Measurements from ENCODE around the gene MAPK10. TPM values are rescaled to one million over a fixed set of nuclear protein-coding genes. Genes with fewer than 3 reads are reported as not detected.
"Not testable (repeated sequence)": the region's sequence is repeated elsewhere in the genome, so short reads cannot be mapped to it uniquely, and the experiment has no call there.

The MAPK10 gene
- total RNA-seq, 1 experiment from 2014 or later, result 2.0 TPM

DNA sequence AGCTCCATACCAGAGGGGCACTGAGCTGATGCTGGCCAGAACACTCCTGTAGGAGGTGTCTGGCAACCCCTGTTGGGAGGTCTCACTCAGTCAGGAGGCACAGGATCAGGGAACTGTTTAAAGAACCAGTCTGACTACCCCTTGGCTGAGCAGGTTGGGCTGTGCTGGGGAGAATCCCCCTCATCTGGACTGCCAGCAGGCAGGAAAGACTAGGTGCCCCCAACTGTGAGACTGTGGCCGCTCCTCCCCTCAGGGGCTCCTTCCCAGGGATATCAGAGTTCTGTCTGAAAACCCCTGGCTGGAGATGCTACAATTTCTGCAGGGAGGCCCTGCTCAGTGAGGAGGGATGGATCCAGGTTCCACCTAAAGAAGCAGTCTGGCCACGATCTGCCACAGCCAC lies 245.3 kb downstream of the MAPK10 start:
- DNase-seq (ENCODE audit: low read depth), result no peak

DNA sequence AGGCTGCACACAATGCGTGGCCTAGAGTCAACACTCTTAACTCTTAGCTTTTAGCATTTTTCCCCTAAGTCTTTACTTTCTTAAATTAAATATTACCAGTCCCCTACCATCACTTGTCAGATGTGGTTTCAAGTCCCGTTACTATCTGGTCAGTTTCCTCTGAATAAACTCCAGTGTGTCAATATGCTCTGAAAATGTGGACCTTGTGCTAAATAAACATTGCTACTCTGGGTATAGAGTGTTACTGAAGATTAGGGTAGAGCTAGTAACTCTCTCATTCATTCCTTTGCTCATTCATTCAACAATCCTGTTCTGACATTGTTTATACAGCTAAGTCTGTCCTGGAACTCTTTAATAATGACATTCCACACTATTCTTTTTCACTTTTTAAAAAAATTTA lies 251.0 kb downstream of the MAPK10 start:
- no peak for DNase-seq (ENCODE audit: low read depth)

DNA sequence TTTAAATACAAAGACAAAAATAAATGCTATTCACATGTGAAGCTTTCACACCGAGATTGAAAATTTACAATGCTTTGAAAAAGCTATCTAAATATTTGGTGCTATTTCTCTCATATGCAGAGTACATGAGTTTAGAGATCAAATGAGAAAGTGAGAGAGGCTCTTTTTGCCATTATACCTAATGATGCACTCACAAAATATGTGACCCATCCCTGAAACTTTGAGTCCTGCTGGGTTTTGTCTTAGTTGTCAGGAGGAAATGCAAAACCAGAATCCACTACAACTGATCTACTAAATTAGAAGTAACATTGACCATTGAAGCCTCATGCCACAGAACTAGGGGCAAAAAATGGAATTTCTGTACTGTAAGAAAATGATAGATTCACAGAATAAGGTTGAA lies 251.7 kb downstream of the MAPK10 start:
- DNase-seq (ENCODE audit: low read depth), result peak; percentile 3

DNA sequence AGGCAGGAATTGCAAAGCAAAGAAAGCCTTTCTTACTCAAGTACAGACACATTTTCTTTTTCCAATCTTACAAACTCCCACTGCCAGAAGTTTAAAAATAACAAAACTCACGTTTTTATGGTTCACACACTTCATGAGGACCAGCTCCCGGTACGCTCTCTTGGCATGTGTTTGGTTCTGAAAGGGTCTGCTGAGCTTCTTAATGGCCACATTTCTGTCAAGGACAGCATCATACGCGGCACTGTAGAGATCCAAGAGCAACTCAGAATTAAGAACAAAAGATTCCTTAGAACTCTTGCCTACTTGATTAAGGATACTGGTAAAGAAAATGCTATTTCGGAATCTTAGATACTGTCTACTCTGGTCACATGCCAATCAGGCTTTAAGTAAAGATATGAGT lies 252.7 kb downstream of the MAPK10 start:
- DNase-seq (ENCODE audit: low read depth), result no peak

GRCh38 chr4:86106475-86106874 lies 253.4 kb downstream of the MAPK10 start:
- DNase-seq (ENCODE audit: low read depth), result no peak

GRCh38 chr4:86101841-86102240 lies 258.0 kb downstream of the MAPK10 start:
- DNase-seq (ENCODE audit: low read depth), result no peak

GRCh38 chr4:86101410-86101809 lies 258.4 kb downstream of the MAPK10 start:
- DNase-seq (ENCODE audit: low read depth), result no peak

- DNase-seq (ENCODE audit: low read depth), result no peak
Measured at GRCh38 chr4:86100539-86101215, 259.2 kb downstream of the MAPK10 start.

GRCh38 chr4:86099348-86099747 lies 260.5 kb downstream of the MAPK10 start:
- no peak for DNase-seq (ENCODE audit: low read depth)

DNA sequence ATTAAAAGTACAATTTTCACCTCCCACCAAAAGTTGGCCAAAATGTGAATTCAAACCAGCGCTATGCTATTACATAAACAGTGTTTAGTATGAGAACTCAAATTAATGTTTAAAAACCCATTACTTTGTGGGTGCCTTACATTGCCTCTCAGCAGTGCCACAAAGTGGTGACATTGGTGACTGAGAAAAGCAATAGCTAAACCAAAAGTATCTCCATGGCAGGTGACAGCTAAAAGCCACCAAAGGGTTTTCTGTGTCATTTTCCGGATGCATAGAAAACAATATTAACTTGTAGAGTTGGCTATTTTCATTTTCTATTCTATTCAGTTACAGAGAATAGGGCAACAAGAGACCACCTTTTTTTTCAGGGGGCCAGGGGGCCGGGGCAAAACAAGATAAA lies 261.2 kb downstream of the MAPK10 start:
- DNase-seq (ENCODE audit: low read depth), result no peak

GRCh38 chr4:86096373-86096772 lies 263.5 kb downstream of the MAPK10 start:
- no peak for DNase-seq (ENCODE audit: low read depth)

DNA sequence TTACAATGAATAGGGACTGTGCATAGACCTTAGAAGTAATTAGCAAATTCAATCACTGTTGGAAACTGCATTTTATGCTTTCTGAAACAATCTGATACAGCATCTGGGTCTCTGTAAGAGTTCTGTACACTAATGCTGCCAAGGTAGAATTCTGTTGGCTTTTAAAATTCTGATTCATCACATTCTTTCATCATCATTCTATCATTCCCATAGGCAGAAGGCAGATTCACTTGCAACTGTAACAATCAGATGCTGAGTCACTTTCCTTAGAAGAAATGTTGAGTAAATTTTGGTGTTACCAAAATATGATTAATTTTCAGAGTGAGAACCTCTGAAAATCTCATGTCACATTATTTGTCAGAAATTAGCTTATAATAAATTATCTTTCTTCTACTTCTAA lies 267.2 kb downstream of the MAPK10 start:
- peak; percentile 84 for DNase-seq (ENCODE audit: low read depth)

DNA sequence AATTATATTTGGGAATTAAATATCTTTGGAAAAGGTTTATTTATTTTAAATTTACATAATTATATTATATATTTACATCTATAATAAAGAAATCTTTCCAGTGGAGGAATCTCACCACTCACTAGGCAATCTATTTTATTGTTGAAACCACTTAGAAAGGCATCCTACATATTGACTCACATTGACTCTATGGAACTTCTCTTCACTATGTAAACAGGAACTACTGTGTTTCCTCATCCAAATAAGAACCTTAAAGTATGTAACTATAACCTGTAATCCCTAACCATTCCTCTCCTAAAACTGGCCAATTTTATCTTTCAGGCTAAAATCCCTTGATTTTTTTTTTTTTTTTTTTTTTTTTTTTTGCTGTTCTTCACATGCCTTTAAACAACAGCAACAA lies 268.7 kb downstream of the MAPK10 start:
- no peak for DNase-seq (ENCODE audit: low read depth)

DNA sequence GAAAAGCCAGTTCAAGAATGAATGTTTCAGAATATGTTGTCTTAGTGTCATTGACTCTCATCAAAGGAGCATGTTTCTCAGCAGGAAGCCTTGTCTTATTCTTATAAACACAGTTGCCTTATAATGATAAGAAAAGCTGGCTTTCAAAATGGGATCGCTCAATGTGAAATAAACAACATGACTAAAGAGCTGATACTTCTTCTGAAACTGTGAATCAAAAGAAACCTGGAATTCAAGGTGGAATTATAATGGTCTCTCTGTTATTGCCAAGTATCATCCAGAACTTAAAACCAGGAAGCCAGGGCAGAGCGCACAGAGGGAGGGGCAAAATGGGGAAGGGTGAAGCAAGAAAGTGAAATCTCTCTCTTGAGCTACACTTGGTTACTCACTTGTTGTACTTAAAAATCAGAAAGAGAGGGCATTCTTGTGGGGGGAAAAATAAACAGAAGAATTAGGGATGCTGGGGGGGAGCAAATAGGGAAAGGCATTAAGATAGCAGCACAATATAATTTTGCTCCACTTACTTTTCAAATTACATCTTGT lies 270.0 kb downstream of the MAPK10 start:
- no peak for DNase-seq (ENCODE audit: low read depth)

- DNase-seq (ENCODE audit: low read depth), result no peak
Measured at GRCh38 chr4:86089053-86089452, 270.8 kb downstream of the MAPK10 start.

- DNase-seq (ENCODE audit: low read depth), result not testable (repeated sequence)
Measured at GRCh38 chr4:86075796-86076195, 284.1 kb downstream of the MAPK10 start.

- no peak for DNase-seq (ENCODE audit: low read depth)
Measured at GRCh38 chr4:86060341-86060740, 299.5 kb downstream of the MAPK10 start.

DNA sequence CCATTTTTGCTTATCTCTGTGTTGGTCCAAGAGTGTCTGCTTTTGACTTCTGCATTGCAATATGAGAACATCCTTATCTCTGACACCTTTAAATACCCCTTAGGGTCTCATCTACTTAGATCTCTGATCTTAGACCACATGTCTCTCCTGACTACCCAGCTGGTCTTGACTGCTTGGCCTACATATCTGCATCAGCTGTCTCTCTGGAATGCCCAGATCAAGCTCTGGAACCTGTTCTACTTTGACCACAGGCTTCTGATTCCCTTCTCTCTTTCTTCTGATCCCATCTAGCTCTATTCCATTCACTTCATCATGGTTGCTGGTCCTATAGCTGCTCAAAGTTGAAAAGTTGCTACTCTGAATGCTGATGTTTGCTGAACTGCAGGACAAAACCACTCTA lies 301.2 kb downstream of the MAPK10 start:
- no peak for DNase-seq (ENCODE audit: low read depth)

- DNase-seq (ENCODE audit: low read depth), result peak; percentile 47
Measured at GRCh38 chr4:86055898-86056297, 304.0 kb downstream of the MAPK10 start.

DNA sequence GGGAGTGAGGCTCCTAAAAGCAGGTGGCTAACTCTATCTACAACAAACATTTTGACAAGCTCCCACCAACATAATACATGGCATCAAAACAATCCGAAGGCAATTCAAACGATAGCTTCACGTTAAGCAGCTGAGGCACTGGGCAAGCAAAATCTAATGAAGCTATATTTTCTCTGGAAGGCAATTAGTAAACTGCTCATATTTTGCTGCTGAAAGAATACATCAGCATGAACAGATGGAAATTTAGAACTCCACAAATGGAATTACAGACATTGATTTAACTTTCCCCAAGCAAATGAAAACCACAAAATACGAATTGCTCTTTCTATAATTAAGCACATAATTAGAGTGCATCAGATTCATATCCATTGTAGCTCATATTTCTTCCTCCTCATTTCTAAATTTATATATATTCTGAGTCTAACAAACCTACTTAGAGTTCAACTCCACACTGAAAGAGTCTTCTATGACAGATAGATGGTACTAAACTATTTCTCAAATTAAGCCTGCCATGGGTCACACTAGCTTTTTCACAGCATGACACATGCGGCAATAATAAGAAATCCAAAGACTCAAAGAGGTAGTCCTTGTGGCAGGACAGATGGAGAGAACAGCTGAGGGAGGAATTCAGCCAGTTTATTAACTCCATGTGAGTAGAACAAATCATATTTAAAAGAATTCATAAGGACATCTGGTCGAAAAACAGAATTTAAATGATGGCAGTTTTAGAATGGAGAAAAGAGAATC lies 305.4 kb downstream of the MAPK10 start:
- DNase-seq (ENCODE audit: low read depth), result no peak

DNA sequence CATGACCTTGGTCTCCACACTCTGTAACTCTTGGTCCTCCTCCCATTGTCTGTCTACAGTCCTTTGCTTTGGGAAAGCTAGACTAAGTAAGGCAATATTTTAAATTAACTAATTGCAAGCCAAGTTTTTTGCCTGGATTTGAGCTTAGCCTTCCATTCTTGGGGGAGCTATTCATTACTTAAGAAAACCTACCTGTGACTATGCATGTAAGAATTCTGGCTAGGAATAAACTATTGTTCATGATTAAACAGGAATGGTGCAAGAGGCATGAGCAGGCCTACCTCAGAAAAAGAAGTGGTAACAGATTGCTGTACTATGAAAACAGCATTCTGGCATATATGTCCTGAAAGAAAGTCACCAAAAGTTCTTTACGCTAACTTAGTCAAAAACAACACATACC lies 309.4 kb downstream of the MAPK10 start:
- no peak for DNase-seq (ENCODE audit: low read depth)

- DNase-seq (ENCODE audit: low read depth), result peak; percentile 60
Measured at GRCh38 chr4:86048426-86048825, 311.4 kb downstream of the MAPK10 start.

GRCh38 chr4:86044593-86044985 lies 315.3 kb downstream of the MAPK10 start:
- DNase-seq (ENCODE audit: low read depth), result no peak

Measured in HT1080 (cell line).